H1 (cell line): ENCODE measurements around the gene OR51I2. TPM values are rescaled to one million over a fixed set of nuclear protein-coding genes. Genes with fewer than 3 reads are reported as not detected.

Experiments used
- CEBPB ChIP-seq: IDR thresholded peaks from 2 replicates; pipeline ENCODE4 v1.6.1; 2012; ENCODE audit warnings: low read depth, low read length
- JUND ChIP-seq: IDR thresholded peaks from 2 replicates; pipeline ENCODE4 v1.6.1; 2011; ENCODE audit warnings: mild to moderate bottlenecking, improper control_type of control experiment, low read length
- KDM5A ChIP-seq: fragments of 200-600 bp; IDR thresholded peaks from 2 replicates; pipeline ENCODE4 v1.7.1; 2012; ENCODE audit warnings: mild to moderate bottlenecking, low read length, inconsistent platforms, mixed read lengths
- POLR2AphosphoS5 ChIP-seq: IDR thresholded peaks from 2 replicates; pipeline ENCODE4 v1.6.1; 2011; ENCODE audit warnings: low read depth, low read length
- SP4 ChIP-seq: IDR thresholded peaks from 2 replicates; pipeline ENCODE4 v1.6.1; 2012; ENCODE audit warnings: low read length, inconsistent platforms
- TAF7 ChIP-seq: optimal IDR thresholded peaks from 2 replicates; pipeline ENCODE3; 2011; ENCODE audit warnings: low read depth, mild to moderate bottlenecking, inconsistent platforms, low read length, moderate library complexity, borderline replicate concordance
- polyA plus RNA-seq, 7 experiments: library from polyadenylated mRNA; depleted of rRNA in 3 of 7; stranded (reverse) in 5 of 7; unstranded in 2 of 7; fragments of >200 nt in 5 of 7; fragments of 200-250 nt in 2 of 7; gene quantifications; 1 replicate in 5 of 7; 2 replicates in 1 of 7; 4 replicates in 1 of 7; pipeline versions ENCODE4 v1.2.1 to v1.2.3, GENCODE V29; 2011 to 2013; ENCODE audit warnings: missing spikeins in 2 of 7, mixed read lengths in 2 of 7
- total RNA-seq: library from RNA; stranded (reverse); fragmentation: NEBNext Ultra II Directional; extraction: Animal tissue kit (Norgen Biotek cat#: 25700); gene quantifications from 2 replicates; pipeline ENCODE4 v1.2.1, GENCODE V29; 2021
- TF ChIP-seq, protein P1 (sequence below): fragments of 300-600 bp; sonication (generic); IDR thresholded peaks from 2 replicates; pipeline ENCODE4 v1.7.1; 2012; ENCODE audit warnings: low read length, moderate library complexity, mild to moderate bottlenecking, inconsistent platforms; ENCODE audit not compliant: insufficient replicate concordance

The OR51I2 gene
- total and polyA plus RNA-seq, 2 of the 8 experiments (the other 6 are each of a cell fraction or from before 2014, with no cell fraction given) = not detected

DNA sequence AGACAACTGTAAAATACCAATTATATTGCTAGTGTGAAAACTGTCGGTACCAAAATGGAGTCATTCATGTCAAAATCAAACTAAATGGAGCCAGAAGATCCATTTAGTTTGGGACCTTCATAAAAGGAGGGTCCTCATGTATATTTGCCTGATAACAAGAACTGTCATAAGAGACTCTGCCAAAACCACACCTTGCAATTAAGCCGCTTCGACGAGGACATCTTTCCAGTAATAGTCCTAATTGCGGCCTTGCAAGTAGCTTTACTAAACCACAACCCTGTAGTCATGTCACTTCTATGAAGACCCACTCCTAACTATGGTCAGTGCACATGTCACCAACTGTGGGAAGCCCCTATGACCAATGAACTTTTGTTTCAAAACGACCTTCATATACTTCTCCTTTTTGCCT, 51.3 kb downstream of the OR51I2 start (continued):
- TF ChIP-seq, protein P1, sequence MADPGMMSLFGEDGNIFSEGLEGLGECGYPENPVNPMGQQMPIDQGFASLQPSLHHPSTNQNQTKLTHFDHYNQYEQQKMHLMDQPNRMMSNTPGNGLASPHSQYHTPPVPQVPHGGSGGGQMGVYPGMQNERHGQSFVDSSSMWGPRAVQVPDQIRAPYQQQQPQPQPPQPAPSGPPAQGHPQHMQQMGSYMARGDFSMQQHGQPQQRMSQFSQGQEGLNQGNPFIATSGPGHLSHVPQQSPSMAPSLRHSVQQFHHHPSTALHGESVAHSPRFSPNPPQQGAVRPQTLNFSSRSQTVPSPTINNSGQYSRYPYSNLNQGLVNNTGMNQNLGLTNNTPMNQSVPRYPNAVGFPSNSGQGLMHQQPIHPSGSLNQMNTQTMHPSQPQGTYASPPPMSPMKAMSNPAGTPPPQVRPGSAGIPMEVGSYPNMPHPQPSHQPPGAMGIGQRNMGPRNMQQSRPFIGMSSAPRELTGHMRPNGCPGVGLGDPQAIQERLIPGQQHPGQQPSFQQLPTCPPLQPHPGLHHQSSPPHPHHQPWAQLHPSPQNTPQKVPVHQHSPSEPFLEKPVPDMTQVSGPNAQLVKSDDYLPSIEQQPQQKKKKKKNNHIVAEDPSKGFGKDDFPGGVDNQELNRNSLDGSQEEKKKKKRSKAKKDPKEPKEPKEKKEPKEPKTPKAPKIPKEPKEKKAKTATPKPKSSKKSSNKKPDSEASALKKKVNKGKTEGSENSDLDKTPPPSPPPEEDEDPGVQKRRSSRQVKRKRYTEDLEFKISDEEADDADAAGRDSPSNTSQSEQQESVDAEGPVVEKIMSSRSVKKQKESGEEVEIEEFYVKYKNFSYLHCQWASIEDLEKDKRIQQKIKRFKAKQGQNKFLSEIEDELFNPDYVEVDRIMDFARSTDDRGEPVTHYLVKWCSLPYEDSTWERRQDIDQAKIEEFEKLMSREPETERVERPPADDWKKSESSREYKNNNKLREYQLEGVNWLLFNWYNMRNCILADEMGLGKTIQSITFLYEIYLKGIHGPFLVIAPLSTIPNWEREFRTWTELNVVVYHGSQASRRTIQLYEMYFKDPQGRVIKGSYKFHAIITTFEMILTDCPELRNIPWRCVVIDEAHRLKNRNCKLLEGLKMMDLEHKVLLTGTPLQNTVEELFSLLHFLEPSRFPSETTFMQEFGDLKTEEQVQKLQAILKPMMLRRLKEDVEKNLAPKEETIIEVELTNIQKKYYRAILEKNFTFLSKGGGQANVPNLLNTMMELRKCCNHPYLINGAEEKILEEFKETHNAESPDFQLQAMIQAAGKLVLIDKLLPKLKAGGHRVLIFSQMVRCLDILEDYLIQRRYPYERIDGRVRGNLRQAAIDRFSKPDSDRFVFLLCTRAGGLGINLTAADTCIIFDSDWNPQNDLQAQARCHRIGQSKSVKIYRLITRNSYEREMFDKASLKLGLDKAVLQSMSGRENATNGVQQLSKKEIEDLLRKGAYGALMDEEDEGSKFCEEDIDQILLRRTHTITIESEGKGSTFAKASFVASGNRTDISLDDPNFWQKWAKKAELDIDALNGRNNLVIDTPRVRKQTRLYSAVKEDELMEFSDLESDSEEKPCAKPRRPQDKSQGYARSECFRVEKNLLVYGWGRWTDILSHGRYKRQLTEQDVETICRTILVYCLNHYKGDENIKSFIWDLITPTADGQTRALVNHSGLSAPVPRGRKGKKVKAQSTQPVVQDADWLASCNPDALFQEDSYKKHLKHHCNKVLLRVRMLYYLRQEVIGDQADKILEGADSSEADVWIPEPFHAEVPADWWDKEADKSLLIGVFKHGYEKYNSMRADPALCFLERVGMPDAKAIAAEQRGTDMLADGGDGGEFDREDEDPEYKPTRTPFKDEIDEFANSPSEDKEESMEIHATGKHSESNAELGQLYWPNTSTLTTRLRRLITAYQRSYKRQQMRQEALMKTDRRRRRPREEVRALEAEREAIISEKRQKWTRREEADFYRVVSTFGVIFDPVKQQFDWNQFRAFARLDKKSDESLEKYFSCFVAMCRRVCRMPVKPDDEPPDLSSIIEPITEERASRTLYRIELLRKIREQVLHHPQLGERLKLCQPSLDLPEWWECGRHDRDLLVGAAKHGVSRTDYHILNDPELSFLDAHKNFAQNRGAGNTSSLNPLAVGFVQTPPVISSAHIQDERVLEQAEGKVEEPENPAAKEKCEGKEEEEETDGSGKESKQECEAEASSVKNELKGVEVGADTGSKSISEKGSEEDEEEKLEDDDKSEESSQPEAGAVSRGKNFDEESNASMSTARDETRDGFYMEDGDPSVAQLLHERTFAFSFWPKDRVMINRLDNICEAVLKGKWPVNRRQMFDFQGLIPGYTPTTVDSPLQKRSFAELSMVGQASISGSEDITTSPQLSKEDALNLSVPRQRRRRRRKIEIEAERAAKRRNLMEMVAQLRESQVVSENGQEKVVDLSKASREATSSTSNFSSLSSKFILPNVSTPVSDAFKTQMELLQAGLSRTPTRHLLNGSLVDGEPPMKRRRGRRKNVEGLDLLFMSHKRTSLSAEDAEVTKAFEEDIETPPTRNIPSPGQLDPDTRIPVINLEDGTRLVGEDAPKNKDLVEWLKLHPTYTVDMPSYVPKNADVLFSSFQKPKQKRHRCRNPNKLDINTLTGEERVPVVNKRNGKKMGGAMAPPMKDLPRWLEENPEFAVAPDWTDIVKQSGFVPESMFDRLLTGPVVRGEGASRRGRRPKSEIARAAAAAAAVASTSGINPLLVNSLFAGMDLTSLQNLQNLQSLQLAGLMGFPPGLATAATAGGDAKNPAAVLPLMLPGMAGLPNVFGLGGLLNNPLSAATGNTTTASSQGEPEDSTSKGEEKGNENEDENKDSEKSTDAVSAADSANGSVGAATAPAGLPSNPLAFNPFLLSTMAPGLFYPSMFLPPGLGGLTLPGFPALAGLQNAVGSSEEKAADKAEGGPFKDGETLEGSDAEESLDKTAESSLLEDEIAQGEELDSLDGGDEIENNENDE = no peak
- TF ChIP-seq TAF7 (no peak), SP4 (no peak), KDM5A (no peak), JUND (no peak), POLR2AphosphoS5 (no peak), CEBPB (no peak)
